B cell (primary cell): ENCODE measurements around the gene FXYD1.

Experiments
- CTCF ChIP-seq: fragments of 200-600 bp; IDR thresholded peaks from one replicate; pipeline ENCODE4 v1.8.0; 2022; ENCODE audit warnings: antibody characterized with exemption, mild to moderate bottlenecking
- EZH2 ChIP-seq: IDR thresholded peaks from 2 replicates; pipeline ENCODE4 v1.6.1; 2012; ENCODE audit warnings: borderline replicate concordance, low read depth, mild to moderate bottlenecking, moderate library complexity, low read length; ENCODE audit not compliant: insufficient read depth, poor library complexity, severe bottlenecking

DNA sequence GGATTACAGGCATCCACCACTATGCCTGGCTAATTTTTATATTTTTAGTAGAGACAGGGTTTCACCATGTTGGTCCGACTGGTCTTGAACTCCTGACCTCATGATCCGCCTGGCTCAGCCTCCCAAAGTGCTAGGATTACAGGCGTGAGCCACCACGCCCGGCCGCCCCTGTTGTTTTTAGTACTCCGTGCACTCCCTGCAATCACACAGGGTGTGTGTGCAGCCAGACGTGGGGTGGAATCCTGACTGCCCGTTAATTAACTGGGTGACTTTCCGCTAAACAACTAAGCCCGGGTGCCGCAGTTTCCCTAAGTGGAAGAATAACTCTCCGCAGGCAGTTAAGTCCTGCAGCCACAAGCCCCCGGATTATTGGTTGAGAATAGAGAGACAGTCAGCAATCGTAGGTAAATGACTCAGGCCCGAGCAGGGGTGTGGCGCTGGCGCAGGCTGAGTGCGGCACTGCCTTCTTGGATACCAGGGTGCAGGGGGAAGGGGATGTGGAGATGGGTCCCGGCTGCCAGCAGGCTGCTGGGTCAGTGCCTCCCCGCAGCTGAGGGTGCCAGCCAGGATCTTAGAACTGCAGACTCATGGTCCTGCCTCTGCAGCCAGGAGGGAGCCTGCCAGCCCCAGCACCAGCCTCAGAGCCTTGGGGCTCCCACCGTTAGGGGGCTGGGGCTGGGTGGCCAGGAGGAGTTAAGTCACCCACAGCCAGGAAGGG lies 29.1 kb upstream of the FXYD1 start:
- no peak for TF ChIP-seq CTCF
- no peak for TF ChIP-seq EZH2
